Skeletal muscle satellite cell (primary cell): ENCODE measurements around the gene SEPSECS. TPM values are rescaled to one million over a fixed set of nuclear protein-coding genes. Genes with fewer than 3 reads are reported as not detected.

Experiments used
- H3K27me3 ChIP-seq: 2 replicates; pipeline ENCODE4 v1.7.0; 2013; ENCODE audit warnings: low read length; ENCODE audit not compliant: control insufficient read depth, insufficient read depth
- H3K36me3 ChIP-seq: 2 replicates; pipeline ENCODE4 v1.7.0; 2013; ENCODE audit warnings: mild to moderate bottlenecking, control low read depth, low read length; ENCODE audit not compliant: insufficient read depth
- H3K4me1 ChIP-seq: 2 replicates; pipeline ENCODE4 v1.7.0; 2013; ENCODE audit warnings: low read length; ENCODE audit not compliant: control insufficient read depth, insufficient read depth
- H3K4me2 ChIP-seq: 2 replicates; pipeline ENCODE4 v1.7.0; 2013; ENCODE audit warnings: mild to moderate bottlenecking, low read length
- H3K4me3 ChIP-seq: 2 replicates; pipeline ENCODE4 v1.7.0; 2013; ENCODE audit warnings: low read length
- H3K9ac ChIP-seq: 2 replicates; pipeline ENCODE4 v1.7.0; 2013; ENCODE audit warnings: mild to moderate bottlenecking, low read depth, low read length, moderate library complexity
- H3K9me3 ChIP-seq: replicated peaks from 2 replicates; pipeline ENCODE4 v1.7.0; 2013; ENCODE audit warnings: mild to moderate bottlenecking, control low read depth, low read length
- total RNA-seq: library from RNA; depleted of rRNA; stranded (reverse); fragments of >200 nt; gene quantifications from 2 replicates; pipeline ENCODE4 v1.2.3, GENCODE V29; 2012; rRNA removed

SEPSECS gene
- 4.8 and 5.1 TPM in 2 replicates for total RNA-seq

DNA sequence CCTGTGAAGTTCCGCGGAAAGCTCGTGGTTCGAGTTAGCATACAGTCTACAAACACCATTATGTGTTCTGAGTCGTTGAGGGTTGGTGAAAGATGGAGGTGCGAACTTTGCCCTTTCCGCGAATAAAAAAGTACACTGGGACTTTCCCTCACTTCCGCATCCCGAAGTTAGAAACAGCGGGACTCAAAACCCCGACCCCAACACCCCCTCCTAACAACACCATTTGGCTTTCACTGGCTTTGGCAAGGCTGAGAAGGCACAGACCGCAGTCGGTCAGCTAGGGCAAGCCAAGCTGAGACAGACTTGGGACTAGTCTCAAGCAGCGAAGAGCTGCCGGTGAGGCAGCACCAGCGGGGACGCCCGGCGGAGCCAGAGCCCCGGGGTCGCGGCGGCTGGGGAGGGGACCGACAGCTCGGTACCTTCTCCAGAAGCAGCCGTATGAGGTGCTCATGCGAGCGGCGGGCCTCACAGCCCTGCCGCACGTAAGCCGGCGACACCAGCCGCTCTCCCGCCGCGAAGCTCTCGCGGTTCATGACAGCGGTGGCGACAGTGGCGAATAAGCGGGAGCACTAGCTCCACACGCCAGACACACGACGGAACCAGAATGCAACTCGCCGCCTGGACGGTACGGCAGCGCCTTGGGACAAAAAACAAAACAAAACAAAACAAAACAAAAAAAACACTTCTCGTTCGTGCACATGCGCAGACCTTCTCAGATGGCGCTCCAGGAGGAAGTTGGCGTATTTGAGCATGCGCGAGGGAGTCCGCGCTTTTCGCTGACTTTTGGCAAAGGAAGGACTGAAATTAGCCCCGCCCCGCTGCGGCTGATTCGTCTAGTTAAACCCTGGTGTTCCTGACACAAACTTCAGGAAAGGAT is at the start of gene SEPSECS:
TSS of gene SEPSECS (minus strand) at position 613 of the 877 bp plus-strand sequence. CDS start at position 533, 80 bp downstream.
- Histone ChIP-seq H3K36me3 (no peaks in the 10 kb centered on the region), H3K4me3 (peak within 1 kb of the TSS; percentile 71), H3K4me2 (peak within 1 kb of the TSS; percentile 85), H3K4me1 (peaks cover 8% of the 10 kb centered on the region), H3K9me3 (no peaks in the 10 kb centered on the region), H3K27me3 (no peaks in the 10 kb centered on the region), H3K9ac (peak within 1 kb of the TSS; percentile 83)

DNA sequence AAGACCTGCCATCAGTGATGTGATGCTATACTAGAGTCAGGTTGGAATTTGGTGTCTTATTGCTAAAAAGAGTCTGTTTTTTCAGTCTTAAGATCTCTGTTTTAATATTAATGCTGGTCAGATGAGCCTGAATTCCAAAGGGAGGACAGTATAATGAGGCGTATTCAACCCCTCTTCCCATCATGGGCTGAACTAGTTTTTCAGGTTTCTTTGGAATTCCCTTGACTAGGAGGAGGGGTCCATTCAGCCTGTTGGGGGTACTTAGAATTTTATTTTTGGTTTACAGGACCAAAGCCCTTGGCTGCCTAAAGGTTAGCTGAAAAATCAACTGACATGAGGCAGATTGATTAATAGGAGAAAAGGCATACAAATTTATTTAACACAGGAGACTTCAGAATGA is 49.5 kb upstream of the SEPSECS start:
- H3K4me2 ChIP-seq, result no peak overlapping the region
- no peaks in the 10 kb centered on the region for H3K36me3 ChIP-seq
- H3K9me3 ChIP-seq, result no peaks in the 10 kb centered on the region
- no peak overlapping the region for H3K9ac ChIP-seq
- H3K4me3 ChIP-seq, result no peak overlapping the region
- peaks cover 7% of the 10 kb centered on the region for H3K27me3 ChIP-seq
- no peaks in the 10 kb centered on the region for H3K4me1 ChIP-seq

DNA sequence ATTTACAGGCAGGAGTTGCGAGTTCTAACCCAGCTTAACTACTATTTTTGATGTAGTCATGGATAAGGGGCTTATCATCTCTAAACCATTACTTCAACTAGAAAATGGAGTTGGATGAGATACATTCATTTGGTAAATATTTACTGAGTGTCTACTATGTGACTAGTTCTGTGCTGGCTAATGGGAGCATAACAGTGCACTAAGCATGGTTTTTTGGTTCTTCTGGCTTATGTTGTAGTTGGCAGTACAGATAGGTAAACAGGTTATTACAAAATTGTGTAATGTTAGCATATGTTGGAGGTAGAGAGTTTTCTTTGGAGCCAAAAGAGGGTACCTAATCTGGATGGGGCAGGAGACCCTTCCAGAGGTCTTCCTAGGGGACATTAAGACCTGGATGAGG is 47.7 kb upstream of the SEPSECS start:
- Histone ChIP-seq H3K4me1 (no peaks in the 10 kb centered on the region), H3K4me3 (no peak overlapping the region), H3K9me3 (no peaks in the 10 kb centered on the region), H3K27me3 (peaks cover 7% of the 10 kb centered on the region), H3K4me2 (no peak overlapping the region), H3K36me3 (no peaks in the 10 kb centered on the region), H3K9ac (no peak overlapping the region)

DNA sequence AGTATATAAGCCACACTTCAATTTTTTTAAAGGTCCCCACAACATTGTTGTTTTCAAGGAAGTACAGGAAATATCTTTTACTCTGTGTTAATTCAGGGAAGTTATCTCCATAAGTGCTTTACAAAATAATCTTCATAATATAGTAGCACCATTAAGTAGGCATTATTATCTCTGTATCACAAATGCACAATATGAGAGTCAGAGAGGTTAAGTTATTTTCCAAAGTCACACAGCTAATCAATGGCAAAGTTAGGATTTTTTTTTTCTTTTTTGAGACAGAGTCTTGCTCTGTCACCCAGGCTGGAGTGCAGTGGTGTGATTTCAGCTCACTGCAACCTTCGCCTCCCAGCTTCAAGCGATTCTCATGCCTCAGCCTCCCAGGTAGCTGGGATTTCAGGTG is 38.5 kb upstream of the SEPSECS start:
- no peaks in the 10 kb centered on the region for H3K9me3 ChIP-seq
- H3K4me1 ChIP-seq, result no peaks in the 10 kb centered on the region
- no peaks in the 10 kb centered on the region for H3K27me3 ChIP-seq
- H3K4me3 ChIP-seq, result no peak overlapping the region
- H3K4me2 ChIP-seq, result no peak overlapping the region
- no peaks in the 10 kb centered on the region for H3K36me3 ChIP-seq
- no peak overlapping the region for H3K9ac ChIP-seq

DNA sequence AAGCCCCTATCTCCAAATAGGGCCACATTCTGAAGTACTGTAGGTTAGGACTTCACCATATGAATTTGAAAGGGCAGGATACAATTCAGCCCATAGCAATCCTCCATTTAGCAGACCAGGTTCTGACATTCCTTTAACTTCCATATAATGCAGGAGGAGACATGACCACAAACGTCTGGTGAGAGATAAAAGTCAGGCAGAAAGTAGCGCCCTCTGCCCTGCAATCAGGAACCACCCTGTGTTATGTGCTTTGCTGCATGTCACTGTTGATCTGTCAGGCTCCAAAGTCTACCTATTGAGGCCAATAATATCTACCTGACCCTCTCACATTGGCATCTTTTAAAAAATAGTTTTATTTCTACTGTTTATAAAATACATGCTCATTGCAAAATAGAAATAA is 30.2 kb upstream of the SEPSECS start:
- no peaks in the 10 kb centered on the region for H3K27me3 ChIP-seq
- H3K36me3 ChIP-seq, result no peaks in the 10 kb centered on the region
- H3K4me1 ChIP-seq, result no peaks in the 10 kb centered on the region
- no peak overlapping the region for H3K4me3 ChIP-seq
- H3K4me2 ChIP-seq, result no peak overlapping the region
- no peaks in the 10 kb centered on the region for H3K9me3 ChIP-seq
- H3K9ac ChIP-seq, result no peak overlapping the region

DNA sequence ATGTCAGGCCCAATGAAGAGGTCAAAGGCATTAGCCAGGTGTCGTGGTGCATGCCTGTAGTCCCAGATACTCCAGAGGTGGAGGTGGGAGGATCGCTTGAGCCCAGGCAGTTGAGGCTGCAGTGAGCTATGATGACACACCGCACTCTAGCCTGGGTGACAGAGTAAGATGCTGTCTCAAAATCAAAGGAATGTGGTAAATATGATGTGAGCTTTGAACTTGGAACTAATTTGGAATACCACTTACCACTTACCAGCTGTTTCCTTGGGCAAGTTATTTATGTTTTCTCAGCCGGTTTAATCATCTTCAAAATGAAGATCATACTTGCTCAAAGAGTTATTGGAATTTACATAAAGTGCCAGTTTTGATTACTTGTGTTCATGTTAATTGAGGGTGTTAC is 23.8 kb upstream of the SEPSECS start:
- no peaks in the 10 kb centered on the region for H3K4me1 ChIP-seq
- no peaks in the 10 kb centered on the region for H3K9me3 ChIP-seq
- H3K4me3 ChIP-seq, result no peak overlapping the region
- H3K4me2 ChIP-seq, result no peak overlapping the region
- no peaks in the 10 kb centered on the region for H3K36me3 ChIP-seq
- no peak overlapping the region for H3K9ac ChIP-seq
- H3K27me3 ChIP-seq, result no peaks in the 10 kb centered on the region

DNA sequence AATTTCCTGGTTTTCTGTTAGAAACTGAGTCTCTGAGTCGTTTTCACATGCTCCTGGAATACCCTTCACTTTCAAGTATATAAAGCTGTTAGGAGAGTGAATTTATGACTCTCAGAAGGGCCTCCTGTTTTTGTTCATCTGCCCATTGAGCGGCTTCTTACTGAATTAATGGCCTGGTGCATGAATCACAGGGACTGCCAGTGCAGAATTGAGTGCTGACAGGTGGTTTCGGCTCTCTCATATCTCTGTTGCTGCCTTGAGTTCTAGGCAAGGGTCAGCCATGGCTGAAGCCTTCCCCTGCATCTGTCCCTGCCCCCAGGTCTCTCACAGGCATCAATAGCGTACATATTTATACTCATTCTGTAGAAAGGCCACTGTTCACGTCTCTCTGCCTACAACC is 22.7 kb upstream of the SEPSECS start:
- Histone ChIP-seq H3K9me3 (no peaks in the 10 kb centered on the region), H3K9ac (no peak overlapping the region), H3K36me3 (no peaks in the 10 kb centered on the region), H3K4me2 (no peak overlapping the region), H3K27me3 (no peaks in the 10 kb centered on the region), H3K4me3 (no peak overlapping the region), H3K4me1 (no peaks in the 10 kb centered on the region)

DNA sequence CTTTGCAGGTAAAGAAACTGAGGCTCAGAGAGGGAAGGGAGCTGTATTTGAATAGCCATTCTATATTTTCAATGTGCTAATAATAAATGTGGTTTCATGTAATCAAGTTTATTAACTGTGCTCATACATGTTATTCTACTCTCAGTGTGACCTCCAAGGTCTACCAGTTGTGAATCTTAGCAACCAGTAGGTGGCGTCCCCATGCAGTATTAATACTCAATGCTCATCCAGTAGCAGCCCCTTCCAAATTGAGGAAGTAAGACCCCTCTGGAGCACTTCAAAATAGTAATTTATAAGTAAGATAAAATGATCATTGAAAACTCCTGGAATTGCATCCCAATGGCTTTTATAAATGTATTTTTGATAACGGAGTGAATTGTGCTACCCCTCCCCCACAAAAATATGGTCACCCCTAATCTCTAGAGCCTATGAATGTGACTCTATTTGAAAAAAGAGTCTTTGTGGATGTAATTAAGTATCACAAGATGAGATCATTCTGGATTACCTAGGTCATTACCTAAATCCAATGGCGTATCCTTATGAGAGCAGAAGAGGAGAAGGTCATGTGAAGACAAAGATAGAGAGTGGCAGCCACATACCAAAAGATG is 20.4 kb upstream of the SEPSECS start:
- H3K36me3 ChIP-seq, result no peaks in the 10 kb centered on the region
- no peaks in the 10 kb centered on the region for H3K27me3 ChIP-seq
- H3K4me1 ChIP-seq, result no peaks in the 10 kb centered on the region
- H3K9ac ChIP-seq, result no peak overlapping the region
- no peak overlapping the region for H3K4me3 ChIP-seq
- H3K9me3 ChIP-seq, result no peaks in the 10 kb centered on the region
- H3K4me2 ChIP-seq, result no peak overlapping the region

DNA sequence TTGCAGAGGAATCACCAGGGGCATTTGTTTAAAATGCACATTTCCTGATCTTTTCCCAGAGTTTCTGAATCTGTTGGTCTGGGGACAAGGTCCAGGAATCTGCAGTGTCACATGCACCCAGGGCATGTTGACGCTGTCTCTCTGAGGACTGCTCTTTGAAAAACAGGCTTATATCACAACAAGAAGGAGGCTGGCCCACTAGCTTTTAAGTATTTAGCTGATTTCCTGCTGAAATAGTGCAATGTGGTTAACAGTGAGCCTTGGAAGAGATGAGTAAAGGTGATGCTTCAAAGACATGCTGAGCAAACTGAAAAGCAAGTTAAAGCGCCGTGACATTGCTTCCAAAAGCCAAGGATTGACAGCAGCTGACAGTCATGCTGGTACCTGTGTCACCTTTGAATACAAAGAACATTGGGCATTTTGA is 18.6 kb upstream of the SEPSECS start:
- Histone ChIP-seq H3K4me2 (no peak overlapping the region), H3K27me3 (no peaks in the 10 kb centered on the region), H3K9me3 (no peaks in the 10 kb centered on the region), H3K9ac (no peak overlapping the region), H3K4me3 (no peak overlapping the region), H3K36me3 (no peaks in the 10 kb centered on the region), H3K4me1 (peaks cover 9% of the 10 kb centered on the region)

DNA sequence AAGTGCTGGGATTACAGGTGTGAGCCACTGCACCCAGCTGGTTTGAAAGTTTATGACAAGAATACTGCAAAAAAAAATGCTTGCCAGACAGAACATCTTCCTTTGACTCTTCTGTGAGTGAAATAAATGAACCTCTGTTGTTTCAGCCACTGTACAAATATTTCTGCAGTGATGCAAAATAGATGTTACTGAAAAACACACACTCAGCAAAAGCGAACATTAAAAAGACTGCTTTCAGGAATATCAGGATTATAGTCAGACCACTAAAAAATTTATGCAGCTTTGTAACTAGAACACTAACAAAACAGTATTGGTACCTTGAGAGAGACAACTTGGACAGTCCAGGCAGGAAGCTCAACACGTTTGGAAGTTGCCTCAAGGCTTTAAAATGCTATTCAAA is 16.9 kb upstream of the SEPSECS start:
- Histone ChIP-seq H3K9ac (no peak overlapping the region), H3K36me3 (no peaks in the 10 kb centered on the region), H3K4me3 (no peak overlapping the region), H3K4me2 (no peak overlapping the region), H3K9me3 (no peaks in the 10 kb centered on the region), H3K4me1 (peaks cover 24% of the 10 kb centered on the region), H3K27me3 (no peaks in the 10 kb centered on the region)

DNA sequence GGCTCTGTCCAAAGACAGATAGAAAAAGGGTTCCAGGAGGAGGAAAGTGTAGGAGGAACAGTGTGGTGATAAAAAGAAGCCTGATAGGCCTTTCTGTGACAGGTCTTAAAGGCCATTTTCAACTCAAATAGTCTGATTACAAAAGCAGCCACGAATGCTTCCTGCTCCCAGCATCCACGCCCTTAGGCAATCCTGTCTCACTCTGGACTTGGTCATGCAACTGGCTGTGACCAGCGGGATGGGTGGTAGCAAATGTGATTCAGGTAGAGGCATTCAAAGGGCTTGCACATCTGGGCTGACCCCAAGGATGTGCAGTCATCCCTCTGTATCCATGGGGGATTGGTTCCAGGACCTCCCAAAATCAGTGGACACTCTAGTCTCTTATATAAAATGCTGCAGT is 14.4 kb upstream of the SEPSECS start:
- no peak overlapping the region for H3K9ac ChIP-seq
- H3K27me3 ChIP-seq, result no peaks in the 10 kb centered on the region
- no peak overlapping the region for H3K4me3 ChIP-seq
- no peak overlapping the region for H3K4me2 ChIP-seq
- H3K36me3 ChIP-seq, result no peaks in the 10 kb centered on the region
- H3K4me1 ChIP-seq, result peaks cover 27% of the 10 kb centered on the region
- no peaks in the 10 kb centered on the region for H3K9me3 ChIP-seq
